T1000 (cell line): ENCODE measurements around the gene LRRC23.

Source experiments
- DNase-seq: peaks from one replicate; lab custom pipeline; 2025; ENCODE audit warnings: mixed read lengths; lab: John Stamatoyannopoulos, UW

LRRC23 gene

DNA sequence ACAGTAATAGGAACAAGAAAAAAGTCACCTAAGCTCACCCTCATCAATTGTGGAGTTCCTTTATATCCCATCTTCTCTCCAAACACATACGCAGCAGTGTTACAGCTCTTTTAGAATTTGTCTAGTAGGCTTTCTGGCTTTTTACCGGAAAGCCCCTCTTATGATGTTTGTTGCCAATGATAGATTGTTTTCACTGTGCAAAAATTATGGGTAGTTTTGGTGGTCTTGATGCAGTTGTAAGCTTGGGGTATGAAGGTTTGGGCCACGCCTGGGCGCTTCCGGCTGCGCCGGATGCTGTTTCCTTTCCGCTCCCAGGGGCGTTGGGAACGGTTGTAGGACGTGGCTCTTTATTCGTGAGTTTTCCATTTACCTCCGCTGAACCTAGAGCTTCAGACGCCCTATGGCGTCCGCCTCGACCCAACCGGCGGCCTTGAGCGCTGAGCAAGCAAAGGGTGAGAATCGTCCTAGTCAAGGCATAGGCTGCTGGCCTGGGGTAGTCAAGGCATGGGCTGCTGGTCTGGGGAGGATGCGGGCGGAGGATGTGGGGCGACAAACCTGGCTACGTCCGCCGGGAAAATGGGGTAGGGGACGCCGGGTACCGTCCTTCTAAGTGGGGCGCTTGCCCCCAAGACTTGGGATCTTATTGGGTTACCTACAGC lies 39.2 kb downstream of the LRRC23 start, which contains the start of the genes C12orf57 and RNU7-1:
C12orf57 (plus strand) TSS at position 301 of the 659 bp plus-strand sequence; CDS start at position 401, 100 bp downstream.
RNU7-1 (plus strand) TSS at position 95 of the 659 bp plus-strand sequence.
- DNase-seq, result peak; percentile 89

DNA sequence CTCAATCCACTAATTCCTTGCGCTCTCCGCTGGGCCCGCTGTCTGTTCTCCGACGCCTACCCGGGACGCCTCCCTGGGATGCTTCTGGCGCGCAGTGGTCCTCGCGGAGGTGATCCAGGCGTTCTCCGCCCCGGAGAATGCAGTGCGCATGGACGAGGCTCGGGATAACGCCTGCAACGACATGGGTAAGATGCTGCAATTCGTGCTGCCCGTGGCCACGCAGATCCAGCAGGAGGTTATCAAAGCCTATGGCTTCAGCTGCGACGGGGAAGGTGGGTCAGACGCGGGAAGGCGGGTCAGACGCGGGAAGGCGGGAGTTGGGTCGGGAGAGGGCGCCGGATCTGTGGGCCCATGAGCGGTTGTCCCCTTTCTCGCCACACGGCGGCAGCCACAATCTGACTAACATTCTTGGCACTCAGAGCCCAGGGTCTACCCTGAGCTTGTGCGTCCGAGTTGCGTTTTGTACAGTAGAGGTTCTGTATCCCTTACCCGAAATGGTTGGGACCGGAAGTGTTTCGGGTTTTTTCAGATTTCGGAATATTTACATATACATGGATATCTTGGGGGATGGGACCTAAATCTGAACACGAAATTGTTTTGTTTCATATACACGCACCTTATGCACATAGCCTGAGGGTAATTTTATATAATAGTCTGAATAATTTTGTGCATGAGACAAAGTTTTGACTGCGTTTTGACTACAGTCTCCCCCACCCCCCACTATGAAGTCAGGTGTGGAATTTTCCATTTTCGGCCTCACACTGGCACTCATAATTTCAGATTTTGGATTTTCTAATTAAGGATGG lies 40.0 kb downstream of the LRRC23 start:
- peak; percentile 89 for DNase-seq

DNA sequence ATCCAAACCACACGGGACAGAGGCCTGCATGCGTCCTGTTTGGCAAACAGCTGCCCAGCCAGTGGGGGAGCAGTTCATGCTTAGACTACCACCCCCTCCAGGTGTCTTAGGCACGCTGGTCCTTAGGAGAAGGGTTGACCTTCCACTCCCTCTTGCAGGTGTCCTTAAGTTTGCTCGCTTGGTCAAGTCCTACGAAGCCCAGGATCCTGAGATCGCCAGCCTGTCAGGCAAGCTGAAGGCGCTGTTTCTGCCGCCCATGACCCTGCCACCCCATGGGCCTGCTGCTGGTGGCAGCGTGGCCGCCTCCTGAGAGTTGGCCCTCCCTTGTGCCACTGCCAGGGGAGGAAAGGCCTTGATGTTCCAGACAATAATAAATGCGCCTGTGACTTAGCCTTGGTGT lies 41.0 kb downstream of the LRRC23 start:
- DNase-seq, result no peak

DNA sequence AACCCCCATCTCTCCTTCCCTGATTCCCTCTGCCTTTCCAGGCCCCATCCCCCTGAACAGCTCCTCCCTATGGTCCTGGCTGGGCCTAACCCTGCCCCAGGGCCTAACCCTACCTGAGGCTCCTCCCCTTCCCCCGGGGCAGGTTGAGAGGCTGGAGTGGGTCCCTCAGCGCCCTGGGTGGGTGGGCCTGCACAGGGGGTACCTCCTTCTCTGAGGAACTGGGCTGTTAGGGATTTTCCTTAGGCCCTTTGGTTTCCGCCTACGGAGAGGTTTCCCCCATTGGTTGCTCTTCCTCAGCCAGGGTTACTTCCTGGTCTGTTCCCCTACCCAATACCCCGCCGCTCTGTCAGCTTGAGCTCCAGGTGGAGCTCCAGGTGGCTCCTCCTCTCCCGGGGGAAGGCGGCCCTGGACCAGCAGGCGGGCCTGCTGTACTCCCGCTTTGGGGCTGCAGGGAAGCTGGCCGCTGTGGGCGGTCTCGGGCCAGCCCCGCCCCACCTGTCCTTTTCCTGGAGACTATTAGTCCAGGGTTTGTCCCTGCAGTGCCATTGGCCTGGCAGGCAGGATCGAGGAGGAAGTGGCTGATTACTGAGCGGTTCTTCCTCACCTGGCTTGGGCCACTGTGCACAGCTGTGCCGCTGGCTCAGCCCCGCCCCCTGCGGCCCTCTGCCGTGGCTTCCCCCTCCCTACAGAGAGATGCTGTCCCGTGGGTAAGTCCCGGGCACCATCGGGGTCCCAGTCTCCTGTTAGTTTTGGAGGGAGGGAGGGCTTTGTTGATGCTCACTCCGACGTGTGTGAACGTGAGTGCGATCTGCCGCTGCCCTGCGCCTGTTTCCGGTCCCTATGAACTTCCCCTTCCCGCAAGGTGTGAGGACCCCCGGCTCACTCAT lies 41.7 kb downstream of the LRRC23 start:
- no peak for DNase-seq

DNA sequence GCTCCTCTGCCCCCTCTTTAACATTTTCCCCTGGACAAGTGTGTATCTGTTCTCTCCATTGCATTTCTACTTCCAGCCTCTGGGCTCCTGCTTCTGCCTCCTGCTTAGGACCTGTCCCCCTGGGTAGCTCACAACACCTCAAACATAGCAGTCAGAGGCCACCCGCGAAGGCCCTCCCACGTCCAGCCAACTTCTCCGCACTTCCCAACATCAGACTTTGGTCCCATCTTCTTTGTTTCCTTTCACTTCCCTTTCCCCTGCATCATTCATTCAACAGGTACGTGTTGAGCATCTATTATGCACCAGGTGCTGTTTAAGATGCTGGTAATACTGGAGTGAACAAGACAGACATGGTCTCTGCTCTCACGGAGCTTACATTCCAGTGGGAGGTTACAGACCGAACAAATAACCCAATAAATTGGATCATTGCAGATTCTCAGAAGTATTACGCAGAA lies 42.3 kb downstream of the LRRC23 start:
- no peak for DNase-seq

DNA sequence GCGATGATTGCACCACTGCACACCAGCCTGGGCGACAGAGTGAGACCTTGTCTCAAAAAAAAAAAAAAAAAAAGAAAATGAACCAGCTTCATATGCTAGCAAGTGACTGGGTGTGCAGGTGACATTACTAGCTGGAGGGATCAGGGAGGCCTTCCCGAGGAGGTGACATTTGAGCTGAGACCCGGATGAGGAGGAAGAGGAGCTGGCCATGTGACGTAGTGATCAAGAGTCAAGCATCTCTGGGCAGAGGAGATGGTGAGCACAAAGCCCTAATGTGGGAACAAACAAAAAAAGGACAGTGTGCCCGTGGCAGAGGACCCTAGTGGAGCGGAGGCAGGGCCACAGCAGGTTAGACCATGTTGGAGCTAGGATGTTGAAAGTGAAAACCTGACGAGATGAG lies 43.0 kb downstream of the LRRC23 start:
- no peak for DNase-seq

DNA sequence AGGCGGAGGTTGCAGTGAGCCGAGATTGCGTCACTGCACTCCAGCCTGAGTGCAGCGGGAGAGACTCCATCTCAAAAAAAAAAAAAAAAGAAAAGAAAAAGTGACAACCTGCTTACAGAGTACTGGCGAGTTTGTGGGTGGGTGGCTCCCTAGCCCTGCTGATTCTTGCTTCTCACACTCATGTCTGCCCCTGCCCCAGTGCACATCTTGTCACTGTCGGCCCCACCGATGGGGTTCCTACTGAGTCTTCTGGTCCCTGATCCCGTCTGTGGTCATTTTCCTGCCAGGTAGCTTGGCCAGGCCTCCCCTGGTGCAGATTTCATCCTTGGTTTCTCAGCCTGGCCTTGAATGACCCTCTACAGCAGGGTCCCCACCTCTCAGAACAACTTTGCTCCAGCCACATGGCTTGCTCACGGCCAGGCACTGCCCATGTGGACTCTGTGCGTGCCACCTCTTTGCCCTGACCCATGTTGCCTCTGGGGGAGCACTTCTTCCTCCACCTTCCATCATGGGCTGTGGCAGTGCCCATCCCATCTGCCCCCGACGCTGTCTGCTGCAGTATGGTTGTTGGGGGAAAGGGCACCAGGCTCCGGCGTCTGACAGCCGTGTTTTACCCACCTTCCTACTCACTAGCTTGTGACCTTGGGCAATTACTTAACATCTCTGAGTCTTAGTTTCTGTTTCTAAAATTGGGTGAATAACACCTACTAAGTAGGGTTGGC lies 44.4 kb downstream of the LRRC23 start:
- no peak for DNase-seq

DNA sequence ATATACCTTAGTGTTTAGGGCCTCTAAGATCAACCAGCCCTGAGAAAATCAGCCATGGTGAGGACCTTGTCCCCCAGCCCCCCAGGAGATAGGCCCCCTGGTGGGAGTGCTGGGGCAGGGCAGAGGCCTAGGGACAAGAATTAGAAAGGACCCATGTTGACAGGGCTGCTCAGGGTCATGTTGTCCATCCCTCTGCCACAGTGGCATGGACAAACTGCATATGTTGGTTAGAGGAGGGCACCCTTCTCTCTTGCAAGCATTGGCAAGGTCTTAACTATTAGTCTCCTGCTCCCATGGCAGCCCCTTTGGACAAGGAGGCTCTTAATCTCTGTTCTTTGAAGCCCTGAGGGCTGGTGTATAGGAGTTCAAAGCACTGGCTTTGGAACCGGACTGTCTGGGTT lies 45.8 kb downstream of the LRRC23 start:
- no peak for DNase-seq

DNA sequence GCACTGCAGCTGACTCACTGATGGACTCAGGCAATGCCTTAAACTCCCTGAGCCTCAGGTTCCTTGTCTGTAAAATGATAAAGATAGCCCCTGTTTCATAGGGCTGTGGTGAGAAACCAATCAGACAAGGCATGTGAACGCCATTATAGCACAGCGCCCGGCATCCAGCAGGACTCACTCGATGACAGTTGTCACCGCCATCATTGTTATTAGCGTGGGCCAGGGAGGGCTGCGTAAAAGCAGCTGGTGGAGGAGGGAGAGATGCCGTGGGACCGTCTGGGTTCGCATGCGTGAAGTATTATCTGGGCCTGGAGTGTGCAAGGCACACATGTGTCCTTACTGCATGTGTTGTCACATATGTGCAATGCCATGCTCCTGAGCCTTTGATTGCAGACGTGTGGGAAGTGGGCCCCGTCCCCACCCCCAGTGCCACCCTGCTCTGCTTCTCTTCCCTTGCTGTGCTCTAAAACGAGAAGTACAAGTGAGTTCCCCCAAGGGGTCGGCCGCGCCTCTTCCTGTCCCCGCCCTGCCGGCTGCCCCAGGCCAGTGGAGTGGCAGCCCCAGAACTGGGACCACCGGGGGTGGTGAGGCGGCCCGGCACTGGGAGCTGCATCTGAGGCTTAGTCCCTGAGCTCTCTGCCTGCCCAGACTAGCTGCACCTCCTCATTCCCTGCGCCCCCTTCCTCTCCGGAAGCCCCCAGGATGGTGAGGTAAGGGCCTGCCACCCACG lies 46.4 kb downstream of the LRRC23 start, which contains the start of gene PTPN6:
PTPN6 (plus strand) TSS at position 546 of the 730 bp plus-strand sequence; CDS start at position 703, 157 bp downstream.
- DNase-seq, result no peak

DNA sequence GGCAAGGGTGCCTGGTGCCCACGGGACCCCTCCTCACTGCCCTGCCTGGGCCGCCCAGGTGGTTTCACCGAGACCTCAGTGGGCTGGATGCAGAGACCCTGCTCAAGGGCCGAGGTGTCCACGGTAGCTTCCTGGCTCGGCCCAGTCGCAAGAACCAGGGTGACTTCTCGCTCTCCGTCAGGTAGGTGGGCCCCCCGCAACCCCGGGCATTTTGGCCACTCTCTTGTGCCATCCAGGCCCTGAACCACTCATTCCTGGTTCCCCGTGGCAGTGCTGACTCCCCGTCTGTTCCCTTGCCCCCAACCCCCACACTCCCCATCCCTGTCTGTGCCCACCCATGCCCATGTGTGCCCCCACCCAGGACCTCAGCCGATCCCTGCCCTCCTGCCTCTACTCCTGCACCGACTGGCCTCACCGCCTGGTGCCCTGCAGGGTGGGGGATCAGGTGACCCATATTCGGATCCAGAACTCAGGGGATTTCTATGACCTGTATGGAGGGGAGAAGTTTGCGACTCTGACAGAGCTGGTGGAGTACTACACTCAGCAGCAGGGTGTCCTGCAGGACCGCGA lies 47.0 kb downstream of the LRRC23 start:
- no peak for DNase-seq

DNA sequence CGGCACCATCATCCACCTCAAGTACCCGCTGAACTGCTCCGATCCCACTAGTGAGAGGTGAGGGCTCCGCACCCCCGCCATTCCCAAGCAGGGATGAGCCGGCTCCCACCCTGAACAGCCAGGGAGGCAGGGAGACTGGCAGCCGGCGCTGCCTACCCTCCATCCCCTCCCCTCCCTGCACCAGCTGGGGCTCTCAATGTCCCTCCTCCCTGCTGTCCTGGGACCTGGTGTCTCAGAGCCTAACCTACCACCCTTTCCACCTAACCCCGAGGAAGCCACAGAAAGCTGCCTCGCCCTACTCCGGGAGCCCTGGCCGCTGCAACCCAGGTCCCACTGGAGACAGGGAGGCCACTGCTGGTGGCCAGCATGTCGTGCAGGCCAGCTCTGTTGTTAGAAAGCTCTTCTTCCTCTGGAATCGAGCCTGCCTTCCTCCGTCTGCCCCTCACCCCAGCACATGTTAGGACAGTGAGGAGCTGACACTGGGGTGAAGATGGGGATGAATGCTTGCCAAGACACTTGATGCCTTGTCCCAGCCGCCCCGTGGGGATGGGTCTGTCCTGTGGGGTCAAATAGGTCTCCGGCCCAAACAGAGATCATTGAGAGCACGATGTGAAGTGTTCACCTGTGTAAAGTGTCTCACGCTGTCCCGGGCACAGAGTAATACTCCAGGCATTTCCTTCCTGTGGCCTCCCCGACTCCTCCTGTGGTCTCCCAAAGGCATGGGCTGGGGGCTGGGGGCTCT lies 47.7 kb downstream of the LRRC23 start:
- DNase-seq, result no peak

DNA sequence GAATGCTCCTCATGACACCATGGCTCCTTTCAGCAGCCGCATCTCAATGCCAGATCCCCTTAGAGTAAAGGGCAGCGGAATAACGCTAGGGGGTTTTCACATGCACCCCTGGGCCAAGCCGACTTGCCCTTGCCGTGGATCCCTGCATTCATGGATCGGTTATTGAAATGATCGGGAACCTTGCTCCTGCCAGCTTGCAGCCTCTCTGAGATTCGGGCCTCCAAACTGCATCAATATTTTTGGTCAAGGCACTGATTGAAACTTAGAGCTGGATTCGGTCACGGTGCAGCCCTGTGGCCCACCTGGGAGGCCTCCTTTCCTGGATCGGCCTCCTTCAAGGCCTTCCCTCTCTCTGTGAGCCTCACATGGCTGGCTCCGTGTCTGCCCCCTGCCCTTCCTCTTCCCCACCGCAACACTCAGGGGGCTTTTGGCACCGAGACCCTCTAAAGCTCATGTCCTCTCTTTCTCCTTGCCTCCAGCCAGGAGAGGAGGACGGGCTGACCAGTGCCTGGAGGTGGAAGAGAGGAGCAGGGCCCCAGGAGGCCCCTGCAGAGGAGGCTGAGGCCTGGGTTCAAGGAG lies 48.3 kb downstream of the LRRC23 start:
- no peak for DNase-seq

DNA sequence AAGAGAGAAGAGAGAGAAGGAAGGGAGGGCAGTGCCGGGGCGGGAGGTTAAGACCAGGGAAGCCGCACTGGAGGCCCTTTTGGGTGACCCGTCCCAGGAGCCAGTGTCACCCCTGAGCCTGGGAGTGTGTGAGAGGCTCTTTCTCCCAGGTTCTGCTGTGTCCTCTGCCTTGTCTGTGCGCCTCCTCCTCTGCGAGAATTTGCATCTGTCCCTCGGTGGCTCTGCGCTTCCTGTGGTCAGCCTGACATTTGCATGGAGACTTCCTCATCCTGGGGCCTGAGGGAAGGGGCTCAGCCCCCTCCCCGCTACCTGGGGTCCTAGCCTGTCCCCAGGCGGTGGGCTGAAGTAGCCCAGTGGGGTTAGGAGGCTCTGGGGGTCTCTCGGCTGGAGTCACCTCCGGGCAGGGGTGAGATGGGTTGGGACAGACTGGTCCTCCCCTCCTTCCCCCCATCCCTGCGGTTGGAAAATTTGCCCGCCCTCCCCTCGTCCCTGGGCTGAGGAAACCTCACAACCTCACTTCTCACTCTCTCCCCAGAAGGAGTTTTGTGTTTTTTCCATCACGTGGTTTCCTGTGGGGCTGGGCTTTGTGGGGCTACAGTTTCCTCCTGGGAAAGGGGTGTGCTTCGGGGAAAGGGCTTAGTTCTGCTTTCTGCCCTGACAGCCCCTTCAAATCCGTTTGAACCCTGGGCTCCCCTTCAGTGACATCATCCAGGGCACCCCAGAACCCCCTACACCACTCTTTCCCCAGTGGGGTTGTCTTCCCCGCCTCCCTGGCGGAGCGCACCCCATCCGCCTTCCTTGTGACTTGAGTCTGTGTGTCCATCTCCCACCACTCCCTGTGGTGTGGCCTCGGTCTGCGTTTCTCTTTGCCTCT lies 49.1 kb downstream of the LRRC23 start:
- DNase-seq, result no peak

DNA sequence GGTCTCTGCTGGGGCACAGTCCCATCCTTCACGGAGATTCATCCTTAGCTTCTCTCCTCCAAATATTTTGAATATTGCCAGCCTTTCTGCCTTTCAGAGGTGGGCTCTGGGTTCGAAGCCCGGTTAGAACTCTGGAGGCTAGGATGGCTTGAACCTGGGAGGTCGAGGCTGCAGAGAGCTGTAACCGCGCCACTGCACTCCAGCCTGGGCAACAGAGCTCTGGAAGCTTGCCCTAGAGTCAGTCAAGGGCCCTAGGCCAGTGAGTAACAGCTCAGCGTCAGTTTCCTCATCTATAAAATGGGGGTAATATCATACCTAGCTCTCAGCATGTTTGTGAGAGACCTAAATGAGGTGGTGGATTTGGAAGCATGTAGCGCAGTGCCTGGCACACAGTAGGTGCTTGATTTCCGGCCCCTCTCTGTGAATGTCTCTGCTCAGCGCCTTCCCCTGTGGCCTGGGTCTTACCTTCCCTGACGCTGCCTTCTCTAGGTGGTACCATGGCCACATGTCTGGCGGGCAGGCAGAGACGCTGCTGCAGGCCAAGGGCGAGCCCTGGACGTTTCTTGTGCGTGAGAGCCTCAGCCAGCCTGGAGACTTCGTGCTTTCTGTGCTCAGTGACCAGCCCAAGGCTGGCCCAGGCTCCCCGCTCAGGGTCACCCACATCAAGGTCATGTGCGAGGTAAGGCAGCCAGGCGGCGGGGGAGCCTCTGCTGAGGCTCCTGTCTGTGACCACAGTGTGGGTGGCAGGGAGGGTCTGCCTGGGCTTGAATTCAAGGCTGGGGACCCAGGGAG lies 49.9 kb downstream of the LRRC23 start:
- no peak for DNase-seq

DNA sequence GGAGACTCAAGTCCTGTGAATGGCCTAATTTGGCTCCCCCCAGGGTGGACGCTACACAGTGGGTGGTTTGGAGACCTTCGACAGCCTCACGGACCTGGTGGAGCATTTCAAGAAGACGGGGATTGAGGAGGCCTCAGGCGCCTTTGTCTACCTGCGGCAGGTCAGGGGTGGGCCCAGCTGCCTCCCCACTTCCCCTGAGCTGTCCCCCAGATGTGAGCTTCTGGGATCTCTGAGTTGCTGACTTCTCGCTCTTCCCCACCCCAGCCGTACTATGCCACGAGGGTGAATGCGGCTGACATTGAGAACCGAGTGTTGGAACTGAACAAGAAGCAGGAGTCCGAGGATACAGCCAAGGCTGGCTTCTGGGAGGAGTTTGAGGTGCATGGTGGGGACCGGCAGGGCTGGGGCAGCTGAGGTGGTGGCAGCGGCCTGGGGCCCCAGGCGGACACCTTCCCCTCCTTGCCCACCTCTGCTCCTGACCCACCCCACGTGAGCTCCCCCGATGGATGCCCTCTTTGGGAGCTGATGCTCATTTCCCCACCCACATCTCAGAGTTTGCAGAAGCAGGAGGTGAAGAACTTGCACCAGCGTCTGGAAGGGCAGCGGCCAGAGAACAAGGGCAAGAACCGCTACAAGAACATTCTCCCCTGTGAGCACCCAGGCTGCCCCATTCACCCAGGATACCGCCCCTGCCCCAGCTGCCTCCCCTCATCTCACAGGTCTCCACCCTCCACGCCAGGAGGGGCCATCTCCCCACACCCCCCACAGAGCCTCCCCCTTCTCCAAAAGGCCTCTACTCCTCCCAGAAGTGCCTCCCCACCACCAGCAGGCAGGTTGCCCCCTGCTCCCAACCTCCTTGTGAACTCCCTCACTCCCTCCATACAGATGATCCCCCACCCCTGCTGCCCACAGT lies 50.7 kb downstream of the LRRC23 start:
- no peak for DNase-seq

DNA sequence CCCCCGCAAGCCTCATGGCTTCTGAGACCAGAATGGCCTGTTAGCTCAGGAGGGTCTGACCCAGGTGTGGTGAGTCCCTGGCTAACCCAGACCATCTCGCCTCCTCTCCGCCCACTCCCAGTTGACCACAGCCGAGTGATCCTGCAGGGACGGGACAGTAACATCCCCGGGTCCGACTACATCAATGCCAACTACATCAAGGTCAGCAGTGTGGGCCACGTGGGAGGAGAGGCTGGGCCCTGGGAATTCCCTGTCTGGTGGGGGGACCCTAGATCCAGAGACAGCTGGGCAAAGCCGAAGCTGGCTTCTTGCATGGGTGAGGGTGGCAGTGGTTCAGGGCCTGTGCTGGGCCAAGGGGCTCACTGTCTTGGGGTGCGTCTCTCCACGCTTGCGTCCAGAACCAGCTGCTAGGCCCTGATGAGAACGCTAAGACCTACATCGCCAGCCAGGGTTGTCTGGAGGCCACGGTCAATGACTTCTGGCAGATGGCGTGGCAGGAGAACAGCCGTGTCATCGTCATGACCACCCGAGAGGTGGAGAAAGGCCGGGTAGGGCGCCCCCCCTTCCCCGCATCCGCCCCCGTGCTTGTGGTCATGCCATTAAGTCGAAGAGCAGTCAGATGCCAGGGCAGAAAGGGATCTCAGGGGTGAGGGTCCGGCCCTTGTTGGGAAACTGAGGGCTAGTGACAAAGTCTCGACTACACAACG lies 51.6 kb downstream of the LRRC23 start:
- DNase-seq, result no peak
